H1 (cell line): ENCODE measurements around the gene RTN4RL2.
"Not testable (repeated sequence)": the region's sequence is repeated elsewhere in the genome, so short reads cannot be mapped to it uniquely, and the experiment has no call there.

Source experiments
- CTCF ChIP-seq, 3 experiments: IDR thresholded peaks; 1 replicate in 2 of 3; 2 replicates in 1 of 3; pipeline versions ENCODE4 v1.5.1 to v1.6.1; 2011; ENCODE audit warnings: low read length in 3 of 3, mild to moderate bottlenecking in 3 of 3, inconsistent platforms in 2 of 3, low read depth in 1 of 3, moderate library complexity in 1 of 3; ENCODE audit not compliant: insufficient read depth in 1 of 3; ENCODE audit errors: control extremely low read depth in 1 of 3
- TAF1 ChIP-seq: IDR thresholded peaks from 2 replicates; pipeline ENCODE4 v1.6.1; 2011; ENCODE audit warnings: mild to moderate bottlenecking, low read depth, low read length

GRCh38 chr11:57445122-57445394, 15.3 kb upstream of the RTN4RL2 start:
- TF ChIP-seq TAF1; CTCF (IDR thresholded peaks at IDR 0.05; ENCODE audit: control extremely low read depth in 1 of 3, insufficient read depth in 1 of 3, low read depth in 1 of 3, low read length in 3 of 3): not testable (repeated sequence)
